GM23338 (cell line): Measurements from ENCODE around the gene NPIPA1.
"Not testable (repeated sequence)": the region's sequence is repeated elsewhere in the genome, so short reads cannot be mapped to it uniquely, and the experiment has no call there.

Experiments used
- EZH2 ChIP-seq: fragments of 200-600 bp; sonication (generic); IDR thresholded peaks from one replicate; pipeline ENCODE4 v1.8.0; 2017; ENCODE audit warnings: antibody characterized with exemption, mild to moderate bottlenecking, low read depth; ENCODE audit not compliant: unreplicated experiment
- EZH2phosphoT487 ChIP-seq: fragments of 200-600 bp; sonication (generic); IDR thresholded peaks from one replicate; pipeline ENCODE4 v1.8.1; 2018; ENCODE audit warnings: antibody characterized with exemption; ENCODE audit not compliant: unreplicated experiment
- POLR2AphosphoS5 ChIP-seq: IDR thresholded peaks from 2 replicates; pipeline ENCODE4 v1.6.1; 2016; ENCODE audit warnings: antibody characterized with exemption, low read depth
- TF ChIP-seq, protein P1 (sequence below), 2 experiments: fragments of 200-600 bp in 1 of 2; sonication (generic) in 1 of 2; conservative IDR thresholded peaks; 2 replicates each; pipeline versions ENCODE4 v1.5.1 to v1.6.1; 2016 to 2017; ENCODE audit warnings: antibody characterized with exemption in 2 of 2, low read depth in 2 of 2, mild to moderate bottlenecking in 2 of 2, moderate library complexity in 1 of 2

- TF ChIP-seq, protein P1, sequence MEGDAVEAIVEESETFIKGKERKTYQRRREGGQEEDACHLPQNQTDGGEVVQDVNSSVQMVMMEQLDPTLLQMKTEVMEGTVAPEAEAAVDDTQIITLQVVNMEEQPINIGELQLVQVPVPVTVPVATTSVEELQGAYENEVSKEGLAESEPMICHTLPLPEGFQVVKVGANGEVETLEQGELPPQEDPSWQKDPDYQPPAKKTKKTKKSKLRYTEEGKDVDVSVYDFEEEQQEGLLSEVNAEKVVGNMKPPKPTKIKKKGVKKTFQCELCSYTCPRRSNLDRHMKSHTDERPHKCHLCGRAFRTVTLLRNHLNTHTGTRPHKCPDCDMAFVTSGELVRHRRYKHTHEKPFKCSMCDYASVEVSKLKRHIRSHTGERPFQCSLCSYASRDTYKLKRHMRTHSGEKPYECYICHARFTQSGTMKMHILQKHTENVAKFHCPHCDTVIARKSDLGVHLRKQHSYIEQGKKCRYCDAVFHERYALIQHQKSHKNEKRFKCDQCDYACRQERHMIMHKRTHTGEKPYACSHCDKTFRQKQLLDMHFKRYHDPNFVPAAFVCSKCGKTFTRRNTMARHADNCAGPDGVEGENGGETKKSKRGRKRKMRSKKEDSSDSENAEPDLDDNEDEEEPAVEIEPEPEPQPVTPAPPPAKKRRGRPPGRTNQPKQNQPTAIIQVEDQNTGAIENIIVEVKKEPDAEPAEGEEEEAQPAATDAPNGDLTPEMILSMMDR (conservative IDR thresholded peaks at IDR 0.05; ENCODE audit: low read depth in 2 of 2) = not testable (repeated sequence)
- TF ChIP-seq EZH2phosphoT487, EZH2, POLR2AphosphoS5: not testable (repeated sequence)
Observed at GRCh38 chr16:14928064-14928714, 9.1 kb upstream of the NPIPA1 start.
